Measurements from ENCODE around the gene ANKH.
"Not testable (repeated sequence)": the region's sequence is repeated elsewhere in the genome, so short reads cannot be mapped to it uniquely, and the experiment has no call there.

The ANKH gene

DNA sequence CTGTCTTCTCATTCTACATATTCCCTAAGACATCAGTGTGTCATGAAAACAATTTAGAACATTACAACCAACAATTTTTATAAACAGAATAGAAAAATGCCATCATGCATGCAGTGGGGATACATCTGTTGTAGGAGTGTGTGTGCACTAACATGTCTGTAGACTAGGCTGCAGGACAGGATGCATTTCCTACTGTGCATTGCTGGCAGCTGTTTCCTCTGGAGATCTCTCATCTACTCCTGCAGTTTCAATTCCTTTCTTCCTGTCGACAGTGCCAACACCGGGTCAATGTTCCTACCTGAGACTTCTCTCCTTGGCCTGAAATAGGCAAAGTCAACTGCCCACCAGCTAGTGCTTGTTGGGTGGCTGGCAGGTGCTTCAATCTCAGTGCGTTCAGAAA lies 69.8 kb downstream of the ANKH start:
- peak overlapping the region; percentile 50 for H3K4me2 ChIP-seq (ENCODE audit: low read length)
- H3F3A ChIP-seq (ENCODE audit: control insufficient read depth, insufficient read depth) = no peaks in the 10 kb centered on the region
- H3K27me3 ChIP-seq (ENCODE audit: control insufficient read depth, low read length) = no peaks in the 10 kb centered on the region
- H4K20me1 ChIP-seq (ENCODE audit: control insufficient read depth, insufficient read depth, low read depth, low read length) = no peaks in the 10 kb centered on the region
- H3K79me2 ChIP-seq (ENCODE audit: control insufficient read depth, low read length) = peaks cover 15% of the 10 kb centered on the region
- TF ChIP-seq EZH2phosphoT487 (IDR thresholded peaks at IDR 0.05; ENCODE audit: borderline replicate concordance, low read length) = no peak
- TF ChIP-seq, protein P1, sequence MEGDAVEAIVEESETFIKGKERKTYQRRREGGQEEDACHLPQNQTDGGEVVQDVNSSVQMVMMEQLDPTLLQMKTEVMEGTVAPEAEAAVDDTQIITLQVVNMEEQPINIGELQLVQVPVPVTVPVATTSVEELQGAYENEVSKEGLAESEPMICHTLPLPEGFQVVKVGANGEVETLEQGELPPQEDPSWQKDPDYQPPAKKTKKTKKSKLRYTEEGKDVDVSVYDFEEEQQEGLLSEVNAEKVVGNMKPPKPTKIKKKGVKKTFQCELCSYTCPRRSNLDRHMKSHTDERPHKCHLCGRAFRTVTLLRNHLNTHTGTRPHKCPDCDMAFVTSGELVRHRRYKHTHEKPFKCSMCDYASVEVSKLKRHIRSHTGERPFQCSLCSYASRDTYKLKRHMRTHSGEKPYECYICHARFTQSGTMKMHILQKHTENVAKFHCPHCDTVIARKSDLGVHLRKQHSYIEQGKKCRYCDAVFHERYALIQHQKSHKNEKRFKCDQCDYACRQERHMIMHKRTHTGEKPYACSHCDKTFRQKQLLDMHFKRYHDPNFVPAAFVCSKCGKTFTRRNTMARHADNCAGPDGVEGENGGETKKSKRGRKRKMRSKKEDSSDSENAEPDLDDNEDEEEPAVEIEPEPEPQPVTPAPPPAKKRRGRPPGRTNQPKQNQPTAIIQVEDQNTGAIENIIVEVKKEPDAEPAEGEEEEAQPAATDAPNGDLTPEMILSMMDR (IDR thresholded peaks at IDR 0.05; ENCODE audit: low read depth, low read length, poor library complexity, severe bottlenecking) = no peak
- H3K36me3 ChIP-seq (ENCODE audit: control insufficient read depth, low read length) = peaks cover 15% of the 10 kb centered on the region
- H3K9me2 ChIP-seq (replicated peaks; ENCODE audit: control insufficient read depth, low read length) = no peaks in the 10 kb centered on the region
- H3K4me1 ChIP-seq (ENCODE audit: control insufficient read depth, low read length) = peaks cover 18% of the 10 kb centered on the region
- H3K4me3 ChIP-seq (ENCODE audit: low read length) = 0 out of 2 replicates have a peak overlapping the region, but pooled peaks have one; percentile 7
- no peak overlapping the region for H3K27ac ChIP-seq (ENCODE audit: low read depth, low read length)
- no peaks in the 10 kb centered on the region for H3K9me3 ChIP-seq (ENCODE audit: control insufficient read depth, insufficient read depth, low read length)

DNA sequence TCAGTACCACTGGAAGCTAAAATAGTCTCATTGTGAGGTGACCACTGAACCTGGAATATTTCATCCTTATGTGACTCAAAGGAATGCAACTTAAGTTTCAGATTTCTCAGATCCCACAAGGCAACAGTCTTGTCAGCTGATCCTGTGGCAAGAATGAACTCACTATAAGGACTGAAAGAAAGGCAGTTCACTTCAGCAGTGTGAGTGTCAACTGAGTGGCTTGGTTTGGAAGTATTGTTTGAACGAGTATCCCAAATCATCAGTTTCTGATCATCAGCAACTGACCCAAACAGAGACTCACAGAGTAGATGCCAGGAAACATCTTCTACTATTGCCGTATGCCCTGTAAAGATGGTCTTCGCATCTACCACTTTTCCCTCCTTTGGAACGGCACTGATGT lies 74.2 kb downstream of the ANKH start:
- not testable (repeated sequence) for H3F3A ChIP-seq (ENCODE audit: control insufficient read depth, insufficient read depth); H4K20me1 ChIP-seq (ENCODE audit: control insufficient read depth, insufficient read depth, low read depth, low read length); H3K27me3 ChIP-seq (ENCODE audit: control insufficient read depth, low read length); H3K4me2 ChIP-seq (ENCODE audit: low read length); H3K9me3 ChIP-seq (ENCODE audit: control insufficient read depth, insufficient read depth, low read length); H3K36me3 ChIP-seq (ENCODE audit: control insufficient read depth, low read length); H3K9me2 ChIP-seq (replicated peaks; ENCODE audit: control insufficient read depth, low read length); H3K4me3 ChIP-seq (ENCODE audit: low read length); H3K27ac ChIP-seq (ENCODE audit: low read depth, low read length); H3K79me2 ChIP-seq (ENCODE audit: control insufficient read depth, low read length)
- H3K4me1 ChIP-seq (ENCODE audit: control insufficient read depth, low read length) = peaks cover 13% of the 10 kb centered on the region

DNA sequence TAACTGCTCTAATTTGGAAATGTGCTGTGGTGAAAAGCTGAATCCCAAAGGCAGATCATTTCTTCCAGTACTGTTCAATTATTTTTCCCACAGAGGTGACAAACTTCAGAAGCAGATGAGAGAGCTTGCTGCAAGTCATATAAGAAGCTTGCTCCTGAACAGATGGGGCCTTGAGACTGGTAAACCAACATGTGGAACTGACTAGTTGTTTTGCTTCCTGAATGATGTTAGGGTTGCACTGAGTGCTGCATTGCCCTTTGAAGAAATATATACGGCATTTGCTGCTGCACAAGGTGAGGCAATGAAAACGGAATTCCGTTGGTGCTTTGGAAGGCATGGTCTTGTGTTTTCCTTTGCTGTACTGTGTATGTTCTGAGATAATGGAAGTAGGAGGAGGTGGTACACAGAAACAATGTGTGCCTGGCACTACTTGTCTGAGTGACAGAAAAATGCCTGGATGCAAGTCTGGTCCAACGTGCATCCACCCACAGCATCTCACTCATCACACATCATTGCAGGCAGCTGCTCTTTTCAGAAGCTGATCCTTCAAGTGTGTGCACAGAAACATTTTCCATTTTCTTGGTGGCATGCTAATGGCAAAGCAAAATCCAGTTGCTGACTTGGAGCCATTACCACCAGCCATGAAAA lies 76.9 kb downstream of the ANKH start:
- Histone ChIP-seq H4K20me1 (ENCODE audit: control insufficient read depth, insufficient read depth, low read depth, low read length) (no peaks in the 10 kb centered on the region), H3K27me3 (ENCODE audit: control insufficient read depth, low read length) (no peaks in the 10 kb centered on the region), H3K27ac (ENCODE audit: low read depth, low read length) (no peak overlapping the region), H3K4me2 (ENCODE audit: low read length) (no peak overlapping the region), H3K4me1 (ENCODE audit: control insufficient read depth, low read length) (peaks cover 13% of the 10 kb centered on the region), H3K79me2 (ENCODE audit: control insufficient read depth, low read length) (no peaks in the 10 kb centered on the region; the same call in none of the 2 replicates), H3K36me3 (ENCODE audit: control insufficient read depth, low read length) (no peaks in the 10 kb centered on the region), H3F3A (ENCODE audit: control insufficient read depth, insufficient read depth) (no peaks in the 10 kb centered on the region), H3K9me2 (replicated peaks; ENCODE audit: control insufficient read depth, low read length) (no peaks in the 10 kb centered on the region), H3K9me3 (ENCODE audit: control insufficient read depth, insufficient read depth, low read length) (no peaks in the 10 kb centered on the region), H3K4me3 (ENCODE audit: low read length) (no peak overlapping the region)
- TF ChIP-seq, protein P1 (IDR thresholded peaks at IDR 0.05; ENCODE audit: low read depth, low read length, poor library complexity, severe bottlenecking) = no peak
- no peak for TF ChIP-seq EZH2phosphoT487 (IDR thresholded peaks at IDR 0.05; ENCODE audit: borderline replicate concordance, low read length)

DNA sequence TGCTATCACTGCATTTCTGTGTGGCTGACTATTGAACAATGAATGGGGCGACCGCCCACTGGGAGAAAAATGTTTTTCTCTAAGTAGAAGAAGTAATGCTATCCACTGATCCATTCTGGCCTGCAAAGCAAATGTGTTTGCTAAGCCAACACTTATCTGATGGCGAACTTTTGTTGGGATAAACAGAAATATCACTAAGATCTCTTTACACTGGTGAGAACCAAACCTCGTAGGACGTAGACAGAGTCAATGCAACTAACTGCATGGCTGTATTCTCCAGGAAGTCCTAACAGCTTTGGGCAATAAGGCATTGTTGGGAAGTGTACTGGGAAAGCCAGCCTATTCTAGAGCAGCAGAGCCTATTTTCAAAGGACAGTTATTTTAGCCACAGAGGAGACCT lies 77.7 kb downstream of the ANKH start:
- Histone ChIP-seq H3F3A (ENCODE audit: control insufficient read depth, insufficient read depth) (no peaks in the 10 kb centered on the region), H3K4me1 (ENCODE audit: control insufficient read depth, low read length) (peaks cover 13% of the 10 kb centered on the region), H4K20me1 (ENCODE audit: control insufficient read depth, insufficient read depth, low read depth, low read length) (no peaks in the 10 kb centered on the region), H3K9me2 (replicated peaks; ENCODE audit: control insufficient read depth, low read length) (no peaks in the 10 kb centered on the region), H3K4me3 (ENCODE audit: low read length) (no peak overlapping the region), H3K79me2 (ENCODE audit: control insufficient read depth, low read length) (no peaks in the 10 kb centered on the region; the same call in none of the 2 replicates), H3K36me3 (ENCODE audit: control insufficient read depth, low read length) (no peaks in the 10 kb centered on the region), H3K4me2 (ENCODE audit: low read length) (no peak overlapping the region), H3K27ac (ENCODE audit: low read depth, low read length) (no peak overlapping the region), H3K9me3 (ENCODE audit: control insufficient read depth, insufficient read depth, low read length) (no peaks in the 10 kb centered on the region), H3K27me3 (ENCODE audit: control insufficient read depth, low read length) (no peaks in the 10 kb centered on the region)
- no peak for TF ChIP-seq EZH2phosphoT487 (IDR thresholded peaks at IDR 0.05; ENCODE audit: borderline replicate concordance, low read length)
- TF ChIP-seq, protein P1 (IDR thresholded peaks at IDR 0.05; ENCODE audit: low read depth, low read length, poor library complexity, severe bottlenecking) = no peak

Measured in DOHH2 (cell line).